ENCODE results near the gene AIFM1. TPM values are rescaled to one million over a fixed set of nuclear protein-coding genes. Genes with fewer than 3 reads are reported as not detected.

The AIFM1 gene
- total RNA-seq, 1 experiment from 2014 or later, result 69.4 TPM

GRCh38 chrX:130098210-130098552 lies 67.5 kb downstream of the AIFM1 start:
- no peaks in the 10 kb centered on the region for H3K4me1 ChIP-seq (ENCODE audit: insufficient read depth, low read length, poor library complexity, severe bottlenecking)
- no peaks in the 10 kb centered on the region for H3K36me3 ChIP-seq (ENCODE audit: insufficient read depth, low read length, poor library complexity, severe bottlenecking)
- TF ChIP-seq EZH2 (IDR thresholded peaks at IDR 0.05; ENCODE audit: borderline replicate concordance, low read depth, low read length, poor library complexity, severe bottlenecking) (no peak), CTCF (conservative IDR thresholded peaks at IDR 0.05; ENCODE audit: low read depth, low read length) (no peak)
- intact Hi-C loops (cut with micrococcal nuclease; ENCODE audit: unreplicated experiment), result no loop called here
- no peak overlapping the region for H3K27ac ChIP-seq (ENCODE audit: low read depth, low read length, poor library complexity, severe bottlenecking)
- no peak for DNase-seq (ENCODE audit: low spot score)
- ChIA-PET POLR2A (ENCODE audit: low non-redundant PET) (no interaction called here), CTCF (no interaction called here)
- H3K4me3 ChIP-seq (ENCODE audit: low read depth, low read length, poor library complexity, severe bottlenecking), result no peak overlapping the region
- no peaks in the 10 kb centered on the region for H3K27me3 ChIP-seq (replicated peaks; ENCODE audit: insufficient read depth, low read depth, low read length, poor library complexity)
- no TSS peak for BruUV-seq (replicated peaks)
- H3K9me3 ChIP-seq (ENCODE audit: low read depth, low read length, poor library complexity, severe bottlenecking), result no peaks in the 10 kb centered on the region

GRCh38 chrX:130097507-130098209 lies 68.0 kb downstream of the AIFM1 start:
- POLR2A ChIA-PET (ENCODE audit: low non-redundant PET), result no interaction called here
- BruUV-seq (replicated peaks), result no TSS peak
- no peak for DNase-seq (ENCODE audit: low spot score)
- CTCF ChIA-PET, result no interaction called here
- Histone ChIP-seq H3K9me3 (ENCODE audit: low read depth, low read length, poor library complexity, severe bottlenecking) (no peaks in the 10 kb centered on the region), H3K4me3 (ENCODE audit: low read depth, low read length, poor library complexity, severe bottlenecking) (no peak overlapping the region), H3K27me3 (replicated peaks; ENCODE audit: insufficient read depth, low read depth, low read length, poor library complexity) (no peaks in the 10 kb centered on the region), H3K4me1 (ENCODE audit: insufficient read depth, low read length, poor library complexity, severe bottlenecking) (no peaks in the 10 kb centered on the region), H3K27ac (ENCODE audit: low read depth, low read length, poor library complexity, severe bottlenecking) (no peak overlapping the region), H3K36me3 (ENCODE audit: insufficient read depth, low read length, poor library complexity, severe bottlenecking) (no peaks in the 10 kb centered on the region)
- intact Hi-C loops (cut with micrococcal nuclease; ENCODE audit: unreplicated experiment), result no loop called here
- TF ChIP-seq CTCF (conservative IDR thresholded peaks at IDR 0.05; ENCODE audit: low read depth, low read length) (no peak), EZH2 (IDR thresholded peaks at IDR 0.05; ENCODE audit: borderline replicate concordance, low read depth, low read length, poor library complexity, severe bottlenecking) (no peak)

- H3K36me3 ChIP-seq (ENCODE audit: insufficient read depth, low read length, poor library complexity, severe bottlenecking), result no peaks in the 10 kb centered on the region
- CTCF ChIA-PET, result interaction anchor here (0.9 kb wide), 1 partner anchor 16 kb away, joined by 3 read pairs; no protein-coding TSS in a partner anchor
- no peaks in the 10 kb centered on the region for H3K27me3 ChIP-seq (replicated peaks; ENCODE audit: insufficient read depth, low read depth, low read length, poor library complexity)
- no peaks in the 10 kb centered on the region for H3K4me1 ChIP-seq (ENCODE audit: insufficient read depth, low read length, poor library complexity, severe bottlenecking)
- no peak overlapping the region for H3K4me3 ChIP-seq (ENCODE audit: low read depth, low read length, poor library complexity, severe bottlenecking)
- BruUV-seq (replicated peaks), result no TSS peak
- H3K9me3 ChIP-seq (ENCODE audit: low read depth, low read length, poor library complexity, severe bottlenecking), result no peaks in the 10 kb centered on the region
- DNase-seq (ENCODE audit: low spot score), result no peak
- H3K27ac ChIP-seq (ENCODE audit: low read depth, low read length, poor library complexity, severe bottlenecking), result no peak overlapping the region
- intact Hi-C loops (cut with micrococcal nuclease; ENCODE audit: unreplicated experiment), result no loop called here
- POLR2A ChIA-PET (ENCODE audit: low non-redundant PET), result no interaction called here
- TF ChIP-seq CTCF (conservative IDR thresholded peaks at IDR 0.05; ENCODE audit: low read depth, low read length), result no peak
Measured at GRCh38 chrX:130095249-130096030, 70.2 kb downstream of the AIFM1 start.
